C1 segment of cervical spinal cord (tissue), 14 donors: ENCODE results near the gene CLIC6.

Experiments used
- DNase-seq, 14 donors: peaks; one replicate each; lab custom pipeline; 2025; lab: John Stamatoyannopoulos, UW

Gene CLIC6

DNA sequence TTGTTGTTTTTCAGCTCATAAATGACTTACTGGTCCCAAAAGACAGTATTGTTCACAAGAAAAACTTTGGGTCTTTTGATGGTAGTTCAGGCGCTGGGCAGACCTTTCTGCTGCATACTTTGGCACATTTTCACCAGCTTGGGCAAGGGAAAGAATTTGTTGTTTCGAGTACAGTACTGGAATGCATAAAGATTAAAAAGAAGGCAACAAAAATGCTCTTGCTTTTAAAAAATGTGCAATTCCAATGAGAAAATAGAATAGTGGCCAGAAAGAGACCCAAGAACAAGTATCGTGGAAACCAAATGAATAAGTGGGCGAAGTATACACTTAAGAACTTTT, 56.0 kb downstream of the CLIC6 start:
- no peak for DNase-seq

DNA sequence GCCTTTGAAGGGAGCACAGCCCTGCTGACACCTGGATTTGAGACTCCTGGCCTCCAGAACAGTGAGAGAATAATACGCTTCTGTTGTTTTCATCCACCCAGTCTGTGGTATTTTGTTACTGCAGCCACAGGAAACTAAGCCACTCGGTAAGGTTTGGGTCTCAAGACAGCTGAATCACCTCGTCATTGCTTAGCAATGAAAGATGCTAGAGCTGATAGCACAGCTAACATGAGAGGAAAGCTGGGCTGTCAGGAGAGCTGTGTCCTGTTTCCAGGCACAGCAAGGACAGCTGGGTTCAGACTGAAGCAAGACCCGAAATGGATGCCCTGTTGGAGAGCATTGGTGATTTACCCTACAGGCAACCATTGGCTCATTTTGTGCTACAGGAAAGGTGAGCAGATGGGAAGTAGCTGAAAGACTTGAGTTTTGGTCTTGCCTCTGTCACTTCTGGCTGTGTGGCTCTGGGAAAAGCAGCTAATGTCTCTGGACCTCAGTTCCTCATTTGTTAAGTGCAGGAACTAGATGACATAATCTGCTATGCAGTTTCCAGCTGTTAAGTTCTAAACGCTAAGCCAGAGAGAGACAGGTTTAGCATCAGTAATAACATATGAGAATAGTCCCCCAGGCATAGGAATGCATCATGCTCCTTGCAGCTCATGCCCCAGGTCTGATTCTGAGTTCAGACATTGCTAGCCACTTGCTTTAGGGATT, 58.0 kb downstream of the CLIC6 start:
- DNase-seq = no peak

- no peak for DNase-seq
Observed at GRCh38 chr21:34728479-34728878, 59.7 kb downstream of the CLIC6 start.

- no peak for DNase-seq
Observed at GRCh38 chr21:34730194-34730593, 61.4 kb downstream of the CLIC6 start.

- DNase-seq = no peak
Observed at GRCh38 chr21:34730756-34731445, 62.1 kb downstream of the CLIC6 start.

- no peak for DNase-seq
Observed at GRCh38 chr21:34732388-34732821, 63.6 kb downstream of the CLIC6 start.

GRCh38 chr21:34733852-34734251, 65.1 kb downstream of the CLIC6 start:
- no peak for DNase-seq

- no peak for DNase-seq
Observed at GRCh38 chr21:34734696-34735095, 65.9 kb downstream of the CLIC6 start.

DNA sequence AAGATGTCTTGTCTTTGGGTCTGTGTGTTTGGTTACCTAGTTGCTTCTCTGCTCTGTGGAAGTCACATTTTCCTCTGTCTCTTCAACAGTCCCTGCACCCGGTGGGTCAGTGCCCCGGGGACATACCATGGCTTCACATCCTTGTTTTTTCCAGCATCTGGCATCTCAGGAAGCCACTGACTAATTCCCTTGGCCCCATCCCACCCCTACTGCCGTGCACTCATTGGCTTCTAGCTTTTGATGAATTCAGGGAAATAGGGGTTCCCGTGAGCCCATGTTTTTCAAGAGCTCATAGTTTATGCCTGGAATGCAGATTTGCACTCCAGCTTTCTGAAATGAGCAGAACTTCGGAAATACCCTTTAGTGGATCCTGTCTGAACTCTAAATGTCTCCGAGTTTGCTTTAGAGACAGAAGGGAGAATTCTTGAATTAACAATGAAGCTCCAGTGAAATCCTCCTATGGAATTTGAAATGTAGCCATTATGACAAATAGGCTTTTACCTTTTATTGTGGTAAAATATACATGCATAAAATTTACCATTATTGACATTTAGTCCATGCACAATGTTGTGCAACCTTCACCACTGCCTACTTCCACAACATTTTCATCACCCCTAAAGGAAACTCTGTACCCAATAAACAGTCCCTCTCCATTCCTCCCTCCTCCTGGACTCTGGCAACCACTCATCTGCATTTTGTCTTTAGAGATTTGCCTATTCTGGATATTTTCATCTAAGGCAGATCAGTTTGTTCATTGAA, 67.5 kb downstream of the CLIC6 start:
- DNase-seq = no peak

- DNase-seq = no peak
Observed at GRCh38 chr21:34737115-34737514, 68.3 kb downstream of the CLIC6 start.

GRCh38 chr21:34740198-34740597, 71.4 kb downstream of the CLIC6 start:
- no peak for DNase-seq

- DNase-seq = no peak
Observed at GRCh38 chr21:34743285-34743684, 74.5 kb downstream of the CLIC6 start.

DNA sequence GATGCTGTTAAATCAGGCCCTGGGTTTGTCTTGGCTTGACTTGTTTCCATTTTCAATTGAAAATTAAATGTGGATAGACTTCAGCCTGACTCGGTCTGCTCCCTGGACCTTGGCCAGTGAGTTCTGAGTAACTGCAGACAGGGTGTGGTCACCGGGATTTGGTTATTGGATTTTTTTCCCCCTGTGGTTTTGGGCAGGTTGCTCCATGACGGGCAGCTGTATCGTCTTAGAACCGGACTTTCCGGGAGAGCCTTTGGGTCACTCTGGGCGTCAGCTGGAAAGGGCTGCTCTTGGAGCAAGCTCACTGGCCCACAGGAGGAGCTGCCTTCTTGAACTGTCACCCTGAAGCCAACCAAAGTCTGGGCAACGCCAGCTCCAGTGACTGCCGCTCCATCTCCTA, 75.0 kb downstream of the CLIC6 start:
- DNase-seq = no peak

- DNase-seq = no peak
Observed at GRCh38 chr21:34744801-34745200, 76.0 kb downstream of the CLIC6 start.

DNA sequence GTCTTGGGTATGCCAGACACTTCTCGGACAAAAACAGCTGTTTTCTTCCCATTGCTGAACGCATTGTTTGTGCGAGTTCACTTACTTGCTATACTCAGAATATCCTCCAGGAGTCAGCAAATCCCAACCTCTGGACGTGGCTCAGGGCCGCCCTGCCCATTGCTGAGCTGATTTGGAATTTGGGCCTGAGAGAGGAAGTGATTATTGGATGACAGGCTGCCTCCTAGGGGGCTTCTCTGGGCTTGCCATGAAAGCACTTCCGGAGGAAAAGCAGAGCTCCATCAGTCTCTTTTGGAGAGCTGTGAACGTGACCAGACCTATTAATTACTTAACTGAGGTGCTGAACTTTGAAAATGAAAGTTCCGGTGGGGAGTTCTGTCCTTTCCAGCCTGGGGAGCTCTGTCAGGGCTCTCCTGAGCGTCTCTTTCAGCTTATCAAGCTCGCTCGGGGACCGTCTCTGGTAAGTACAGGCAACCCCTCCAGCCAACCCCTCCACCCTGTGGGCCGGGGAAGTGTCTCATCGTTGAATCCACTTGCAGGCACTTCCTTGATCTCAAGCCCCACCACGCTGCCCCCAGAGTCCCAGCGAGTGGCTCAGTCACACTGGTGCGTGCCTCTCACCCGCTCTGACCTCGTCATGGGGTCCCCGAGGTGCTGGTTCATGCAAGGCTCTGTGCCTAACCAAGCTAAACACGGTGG, 76.9 kb downstream of the CLIC6 start:
- DNase-seq = peak in 11 of 14 donors; percentile 1 to 51 (median 13)

GRCh38 chr21:34748862-34749261, 80.1 kb downstream of the CLIC6 start:
- no peak for DNase-seq

DNA sequence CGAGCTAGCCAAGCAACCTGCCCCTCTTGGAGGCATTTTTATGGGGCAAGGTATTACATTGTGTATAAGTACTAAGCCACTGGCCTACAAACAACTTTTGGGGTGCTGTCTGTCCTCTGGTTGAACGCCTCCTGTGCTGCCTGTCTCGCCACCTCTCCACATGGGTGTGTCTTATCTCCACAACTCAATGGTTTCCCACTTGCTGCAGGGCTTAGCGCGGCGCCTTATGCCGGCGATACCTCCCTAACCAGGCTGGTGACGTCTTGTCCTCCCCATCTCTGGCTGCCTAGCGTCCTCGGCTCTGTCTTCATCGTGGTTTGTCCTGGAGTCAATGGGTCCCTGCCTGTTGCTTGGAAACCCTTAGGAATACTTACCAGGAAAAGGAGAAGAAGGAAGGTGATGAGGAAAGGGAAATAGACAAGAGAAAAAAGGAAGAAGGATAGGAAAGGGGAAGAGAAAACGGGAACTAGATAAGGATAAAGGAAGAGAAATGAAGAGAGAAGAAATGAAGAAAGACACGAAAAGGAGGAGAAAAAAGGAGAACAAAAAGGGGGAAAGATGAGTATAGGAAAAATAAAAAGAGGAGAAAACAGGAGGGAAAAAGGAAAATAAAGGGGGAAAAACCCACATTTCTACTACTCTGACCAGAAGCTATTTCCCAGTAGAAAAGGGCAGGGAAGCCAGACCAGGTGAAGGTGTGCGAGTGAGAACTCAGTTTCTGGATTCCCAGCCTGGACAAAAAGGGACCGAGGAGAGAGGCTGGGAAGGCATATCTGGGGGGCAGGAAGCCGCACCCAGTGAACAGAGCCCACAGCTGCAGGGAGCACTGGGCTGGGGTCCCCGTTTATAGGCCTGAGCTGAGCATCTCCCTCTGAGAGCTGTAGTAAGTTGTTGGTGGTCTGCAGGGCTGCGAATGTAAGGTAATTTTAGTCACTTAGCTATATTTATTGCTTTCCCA, 86.2 kb downstream of the CLIC6 start:
- no peak for DNase-seq

DNA sequence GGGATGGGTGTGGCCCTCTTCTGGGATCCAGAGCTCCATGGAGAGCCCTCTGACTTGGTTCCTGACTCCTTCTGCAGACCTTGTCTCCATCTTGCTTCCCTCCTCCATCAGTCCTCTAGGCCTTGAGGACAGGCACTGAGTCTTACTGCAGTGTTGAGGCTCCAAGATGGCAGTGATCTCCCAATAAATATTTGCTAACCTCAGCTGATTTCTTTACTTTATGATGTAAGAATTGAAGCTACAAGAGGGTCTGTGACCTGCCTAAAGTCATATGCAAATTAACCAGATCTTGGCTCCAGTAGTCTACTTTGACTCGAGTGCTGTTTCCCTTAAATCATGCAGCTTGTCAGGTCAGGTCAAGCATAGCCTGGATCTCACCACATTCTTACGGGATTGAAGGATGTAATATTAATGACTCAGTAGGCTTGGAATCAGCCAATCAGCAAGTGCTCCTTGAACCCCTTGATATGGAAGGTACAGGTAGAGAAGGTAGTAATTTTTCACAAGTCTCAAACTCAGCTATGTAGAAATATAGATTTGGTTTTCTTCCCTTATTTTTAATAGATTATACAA, 93.0 kb downstream of the CLIC6 start:
- no peak for DNase-seq

DNA sequence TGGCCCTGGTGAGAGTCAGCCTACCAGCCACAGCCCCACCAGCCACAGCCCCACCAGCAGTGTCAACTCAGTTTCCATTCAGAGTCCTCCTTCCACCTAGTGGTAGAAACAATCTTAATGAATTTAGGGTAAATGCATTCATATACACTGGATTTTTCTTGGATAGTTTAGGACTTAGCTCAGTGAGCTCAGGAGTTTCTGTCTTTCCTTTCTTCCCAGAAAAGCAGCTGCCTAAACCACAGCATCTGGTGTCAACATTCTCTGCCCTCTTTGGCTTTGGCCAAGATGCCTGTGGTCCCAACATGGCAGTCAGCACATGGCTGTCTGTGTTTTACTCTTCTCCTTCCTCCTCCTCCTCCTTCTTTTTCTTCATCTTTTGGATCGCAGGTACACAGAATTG, 94.0 kb downstream of the CLIC6 start:
- no peak for DNase-seq

DNA sequence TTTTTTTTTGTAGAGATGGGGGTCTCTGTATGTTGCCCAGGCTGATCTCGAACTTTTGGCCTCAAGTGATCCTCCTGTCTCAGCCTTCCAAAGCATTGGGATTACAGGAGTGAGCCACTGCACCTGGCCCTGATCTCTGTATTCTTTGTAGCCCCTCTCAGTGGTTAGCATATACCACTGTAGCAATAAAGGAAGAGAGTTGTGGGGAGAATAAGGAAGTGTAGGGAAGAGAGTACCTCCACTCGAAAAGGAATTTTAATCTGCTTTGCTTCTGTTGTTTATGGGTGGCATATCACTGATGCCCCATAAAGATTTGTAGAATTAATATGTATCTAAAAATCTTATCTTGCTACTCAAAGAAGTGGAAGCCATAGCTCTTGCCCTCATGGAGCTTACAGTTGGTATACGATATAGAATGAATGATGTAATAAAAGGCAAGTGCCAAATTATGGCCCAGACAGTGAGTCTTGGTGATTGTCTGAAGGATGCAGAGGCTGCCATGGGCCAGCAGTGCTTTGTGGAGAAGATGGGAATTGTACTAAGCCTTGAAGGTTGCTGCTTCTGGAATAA, 96.0 kb downstream of the CLIC6 start:
- DNase-seq = no peak
